Keratinocyte (primary cell): ENCODE results near the gene HMGXB3. TPM values are rescaled to one million over a fixed set of nuclear protein-coding genes. Genes with fewer than 3 reads are reported as not detected.

ENCODE experiments used
- DNase-seq: peaks from one replicate; pipeline ENCODE4 v3.0.0-alpha.2; 2011; ENCODE audit warnings: low read depth, missing footprints, low spot score
- FAIRE-seq: peaks from 2 replicates; lab custom pipeline; 2011; peaks lifted over from hg19 to GRCh38; lab: Jason Lieb, UNC
- H2AFZ ChIP-seq: 2 replicates; pipeline ENCODE4 v1.6.0; 2012; ENCODE audit warnings: low read length, control low read depth, inconsistent platforms; ENCODE audit not compliant: control insufficient read depth
- H3K27ac ChIP-seq: 2 replicates; pipeline ENCODE4 v1.5.1; 2011; ENCODE audit warnings: low read length; ENCODE audit not compliant: control insufficient read depth, insufficient read depth
- H3K27me3 ChIP-seq: 3 replicates; pipeline ENCODE4 v1.6.0; 2011; ENCODE audit warnings: low read length; ENCODE audit not compliant: control insufficient read depth, insufficient read depth; ENCODE audit errors: extremely low read depth
- H3K36me3 ChIP-seq, 2 experiments: 2 replicates in 1 of 2; 3 replicates in 1 of 2; pipeline ENCODE4 v1.5.1; 2011; ENCODE audit warnings: low read length in 2 of 2, mild to moderate bottlenecking in 1 of 2; ENCODE audit not compliant: control insufficient read depth in 2 of 2, insufficient read depth in 2 of 2; ENCODE audit errors: extremely low read depth in 1 of 2
- H3K4me1 ChIP-seq: 3 replicates; pipeline ENCODE4 v1.5.1; 2011; ENCODE audit warnings: low read length; ENCODE audit not compliant: control insufficient read depth, insufficient read depth; ENCODE audit errors: extremely low read depth
- H3K4me2 ChIP-seq: 3 replicates; pipeline ENCODE4 v1.6.0; 2011; ENCODE audit warnings: low read depth, low read length; ENCODE audit not compliant: control insufficient read depth, insufficient read depth; ENCODE audit errors: extremely low read depth
- H3K4me3 ChIP-seq, 3 experiments: fragments of 200-600 bp in 1 of 3; sonication (generic) in 1 of 3; 2 replicates in 2 of 3; 3 replicates in 1 of 3; pipeline ENCODE4 v1.5.1; 2011 to 2016; ENCODE audit warnings: low read length in 3 of 3, mild to moderate bottlenecking in 3 of 3, control low read depth in 2 of 3, inconsistent platforms in 1 of 3, low read depth in 1 of 3, mixed read lengths in 1 of 3, mixed run types in 1 of 3, moderate library complexity in 1 of 3; ENCODE audit not compliant: control insufficient read depth in 2 of 3, insufficient read depth in 2 of 3; ENCODE audit errors: extremely low read depth in 1 of 3
- H3K79me2 ChIP-seq: 2 replicates; pipeline ENCODE4 v1.6.0; 2012; ENCODE audit warnings: low read length; ENCODE audit not compliant: control insufficient read depth, insufficient read depth
- H3K9ac ChIP-seq: 3 replicates; pipeline ENCODE4 v1.6.0; 2011; ENCODE audit warnings: low read length; ENCODE audit not compliant: control insufficient read depth, insufficient read depth; ENCODE audit errors: extremely low read depth
- H3K9me1 ChIP-seq: 3 replicates; pipeline ENCODE4 v1.6.0; 2011; ENCODE audit warnings: low read length; ENCODE audit not compliant: control insufficient read depth, insufficient read depth; ENCODE audit errors: extremely low read depth
- H3K9me3 ChIP-seq: 2 replicates; pipeline ENCODE4 v1.5.1; 2012; ENCODE audit warnings: low read depth, low read length; ENCODE audit not compliant: control insufficient read depth
- H4K20me1 ChIP-seq: 3 replicates; pipeline ENCODE4 v1.6.0; 2011; ENCODE audit warnings: low read length; ENCODE audit not compliant: control insufficient read depth, insufficient read depth; ENCODE audit errors: extremely low read depth
- EZH2 ChIP-seq: IDR thresholded peaks from one replicate; pipeline ENCODE4 v1.6.1; 2012; ENCODE audit warnings: inconsistent platforms, mild to moderate bottlenecking, low read length, moderate library complexity
- dilution Hi-C: fragments of 300-500 bp; cut with MboI; formaldehyde crosslinking; loops from one replicate; pipeline ENCODE4 v1.7.0; 2020; ENCODE audit warnings: low sequenced_read_pairs; ENCODE audit not compliant: extremely low pct_ligation_motif_present
- polyA plus RNA-seq, 5 experiments: library from polyadenylated mRNA; depleted of rRNA in 3 of 5; stranded (reverse) in 3 of 5; stranded (forward) in 1 of 5; unstranded in 1 of 5; fragments of >200 nt; gene quantifications; 1 replicate in 1 of 5; 2 replicates in 3 of 5; 3 replicates in 1 of 5; pipeline versions ENCODE4 v1.2.1 to v1.2.3, GENCODE V29; 2011 to 2012; ENCODE audit warnings: missing spikeins in 2 of 5, low read depth in 1 of 5, low replicate concordance in 1 of 5
- TF ChIP-seq, protein P1 (sequence below), 3 experiments: IDR thresholded peaks in 1 of 3; conservative IDR thresholded peaks in 1 of 3; optimal IDR thresholded peaks in 1 of 3; 2 replicates in 2 of 3; 3 replicates in 1 of 3; pipeline versions ENCODE3 to v1.5.1; 2011; ENCODE audit warnings: low read length in 3 of 3, mild to moderate bottlenecking in 3 of 3, moderate library complexity in 2 of 3, control low read depth in 1 of 3, inconsistent platforms in 1 of 3; ENCODE audit not compliant: insufficient read depth in 2 of 3; ENCODE audit errors: extremely low read depth in 1 of 3

HMGXB3 gene
- polyA plus RNA-seq, 1 donor (not counting 4 experiments of a cell fraction or from before 2014, with no cell fraction given), result 39.4 TPM

DNA sequence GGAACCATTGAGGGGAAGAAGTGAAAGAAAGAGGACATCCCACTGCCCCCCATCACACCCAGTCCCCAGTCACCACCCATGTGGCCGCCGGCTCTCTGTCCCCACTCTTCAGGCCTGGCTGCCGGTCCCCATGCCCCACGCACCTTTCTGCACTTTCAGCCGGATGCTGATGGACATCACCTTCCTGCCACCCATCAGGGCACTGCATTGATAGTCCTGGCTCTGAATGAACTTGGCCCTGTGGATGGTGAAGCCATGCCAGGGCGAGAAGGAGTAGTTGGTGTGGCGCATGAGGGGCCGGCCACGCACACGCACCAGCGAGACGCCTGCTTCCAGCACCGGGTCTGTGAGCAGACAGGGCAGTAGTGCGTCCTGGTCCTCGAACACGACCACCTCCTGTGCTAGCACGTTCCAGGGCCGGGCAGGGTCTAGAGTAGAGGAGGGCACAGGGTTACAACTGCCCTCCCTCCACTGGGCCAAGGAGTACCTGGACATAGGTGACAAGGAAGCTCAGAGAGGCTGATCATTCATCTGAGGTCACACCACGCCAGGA lies 79.4 kb downstream of the HMGXB3 start:
- TF ChIP-seq, protein P1, sequence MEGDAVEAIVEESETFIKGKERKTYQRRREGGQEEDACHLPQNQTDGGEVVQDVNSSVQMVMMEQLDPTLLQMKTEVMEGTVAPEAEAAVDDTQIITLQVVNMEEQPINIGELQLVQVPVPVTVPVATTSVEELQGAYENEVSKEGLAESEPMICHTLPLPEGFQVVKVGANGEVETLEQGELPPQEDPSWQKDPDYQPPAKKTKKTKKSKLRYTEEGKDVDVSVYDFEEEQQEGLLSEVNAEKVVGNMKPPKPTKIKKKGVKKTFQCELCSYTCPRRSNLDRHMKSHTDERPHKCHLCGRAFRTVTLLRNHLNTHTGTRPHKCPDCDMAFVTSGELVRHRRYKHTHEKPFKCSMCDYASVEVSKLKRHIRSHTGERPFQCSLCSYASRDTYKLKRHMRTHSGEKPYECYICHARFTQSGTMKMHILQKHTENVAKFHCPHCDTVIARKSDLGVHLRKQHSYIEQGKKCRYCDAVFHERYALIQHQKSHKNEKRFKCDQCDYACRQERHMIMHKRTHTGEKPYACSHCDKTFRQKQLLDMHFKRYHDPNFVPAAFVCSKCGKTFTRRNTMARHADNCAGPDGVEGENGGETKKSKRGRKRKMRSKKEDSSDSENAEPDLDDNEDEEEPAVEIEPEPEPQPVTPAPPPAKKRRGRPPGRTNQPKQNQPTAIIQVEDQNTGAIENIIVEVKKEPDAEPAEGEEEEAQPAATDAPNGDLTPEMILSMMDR (optimal IDR thresholded peaks at IDR 0.05 in 1 of 3, IDR thresholded peaks at IDR 0.05 in 1 of 3, conservative IDR thresholded peaks at IDR 0.05 in 1 of 3; ENCODE audit: extremely low read depth in 1 of 3, insufficient read depth in 2 of 3, low read length in 3 of 3), result no peak
- no peak for TF ChIP-seq EZH2
- Histone ChIP-seq H3K4me2 (no peak overlapping the region), H3K4me1 (no peaks in the 10 kb centered on the region), H2AFZ (no peak overlapping the region), H3K9ac (no peak overlapping the region), H3K36me3 (no peaks in the 10 kb centered on the region), H3K4me3 (no peak overlapping the region), H4K20me1 (no peaks in the 10 kb centered on the region), H3K9me1 (no peaks in the 10 kb centered on the region), H3K27ac (no peak overlapping the region), H3K9me3 (no peaks in the 10 kb centered on the region), H3K79me2 (no peaks in the 10 kb centered on the region), H3K27me3 (peaks cover 34% of the 10 kb centered on the region)
- DNase-seq, result no peak
- no peak for FAIRE-seq
- dilution Hi-C loops, result no loop called here

DNA sequence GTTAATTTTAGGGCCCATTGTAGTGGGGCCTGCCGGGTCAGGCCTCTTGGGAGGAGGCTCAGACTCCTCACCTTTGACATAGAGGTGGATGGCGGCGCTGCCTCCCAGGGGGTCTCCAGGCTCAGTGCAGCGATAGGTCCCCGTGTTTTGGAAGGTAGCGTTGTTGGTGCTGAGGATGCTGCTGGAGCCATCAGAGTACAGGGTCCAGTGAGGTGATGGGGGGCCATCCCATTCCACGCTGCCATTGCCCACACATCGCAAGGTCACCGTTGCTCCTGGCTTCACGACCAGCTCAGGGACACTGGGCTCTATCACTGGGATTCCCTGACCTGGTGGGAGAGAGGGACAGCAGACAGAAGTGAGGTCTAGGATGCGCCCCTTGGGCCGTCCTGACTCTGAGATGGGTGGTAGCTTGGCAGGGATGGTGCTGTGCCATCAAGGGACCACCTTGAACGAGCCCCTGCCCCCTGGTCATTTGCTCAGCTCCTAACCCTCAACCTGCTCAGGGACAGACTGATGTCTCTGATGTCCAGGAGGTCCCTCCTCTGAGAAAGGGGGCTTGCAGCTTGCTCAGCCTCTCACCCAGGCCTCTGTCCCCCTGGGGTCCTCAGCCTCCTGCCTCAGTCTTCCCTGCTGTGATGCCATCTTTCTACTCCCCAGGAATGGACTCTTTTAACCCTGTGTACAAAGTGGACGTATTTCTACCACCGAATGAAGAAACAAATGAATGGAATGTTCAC lies 80.3 kb downstream of the HMGXB3 start:
- dilution Hi-C loops, result no loop called here
- Histone ChIP-seq H3K4me1 (no peaks in the 10 kb centered on the region), H3K4me2 (no peak overlapping the region), H3K9ac (no peak overlapping the region), H4K20me1 (no peaks in the 10 kb centered on the region), H3K4me3 (no peak overlapping the region), H3K36me3 (no peaks in the 10 kb centered on the region), H3K27me3 (peaks cover 33% of the 10 kb centered on the region), H3K9me3 (no peaks in the 10 kb centered on the region), H3K79me2 (no peaks in the 10 kb centered on the region), H2AFZ (no peak overlapping the region), H3K27ac (no peak overlapping the region), H3K9me1 (no peaks in the 10 kb centered on the region)
- FAIRE-seq (no peak), DNase-seq (no peak)
- TF ChIP-seq EZH2, result no peak
- TF ChIP-seq, protein P1 (optimal IDR thresholded peaks at IDR 0.05 in 1 of 3, IDR thresholded peaks at IDR 0.05 in 1 of 3, conservative IDR thresholded peaks at IDR 0.05 in 1 of 3; ENCODE audit: extremely low read depth in 1 of 3, insufficient read depth in 2 of 3, low read length in 3 of 3), result no peak
